ENCODE results near the gene VAV3.
"Not testable (repeated sequence)": the region's sequence is repeated elsewhere in the genome, so short reads cannot be mapped to it uniquely, and the experiment has no call there.

The VAV3 gene

GRCh38 chr1:107965110-107965991 is at the start of gene VAV3:
Gene VAV3 (minus strand): TSS chr1:107965180. CDS start chr1:107964869, 311 bp downstream.
- peak; percentile 17; the same call in 1 of the 2 replicates for TF ChIP-seq CTCF (conservative IDR thresholded peaks at IDR 0.05; ENCODE audit: low read length)
- peak within 1 kb of the TSS; percentile 60 for H3K4me3 ChIP-seq (ENCODE audit: low read length)
- peak; percentile 51 for DNase-seq (ENCODE audit: low read depth)

GRCh38 chr1:108012553-108012952 is 47.6 kb upstream of the VAV3 start:
- DNase-seq (ENCODE audit: low read depth), result no peak
- TF ChIP-seq CTCF (conservative IDR thresholded peaks at IDR 0.05; ENCODE audit: low read length), result no peak
- H3K4me3 ChIP-seq (ENCODE audit: low read length), result no peak overlapping the region

- no peak overlapping the region for H3K4me3 ChIP-seq (ENCODE audit: low read length)
- no peak for DNase-seq (ENCODE audit: low read depth)
- no peak for TF ChIP-seq CTCF (conservative IDR thresholded peaks at IDR 0.05; ENCODE audit: low read length)
Measured at GRCh38 chr1:108011295-108011694, 46.3 kb upstream of the VAV3 start.

- no peak overlapping the region for H3K4me3 ChIP-seq (ENCODE audit: low read length)
- DNase-seq (ENCODE audit: low read depth), result no peak
- TF ChIP-seq CTCF (conservative IDR thresholded peaks at IDR 0.05; ENCODE audit: low read length), result no peak
Measured at GRCh38 chr1:108010581-108010980, 45.6 kb upstream of the VAV3 start.

GRCh38 chr1:108009603-108010195 is 44.7 kb upstream of the VAV3 start:
- H3K4me3 ChIP-seq (ENCODE audit: low read length), result no peak overlapping the region
- peak; percentile 42 for DNase-seq (ENCODE audit: low read depth)
- TF ChIP-seq CTCF (conservative IDR thresholded peaks at IDR 0.05; ENCODE audit: low read length), result no peak

- H3K4me3 ChIP-seq (ENCODE audit: low read length), result no peak overlapping the region
- DNase-seq (ENCODE audit: low read depth), result no peak
- TF ChIP-seq CTCF (conservative IDR thresholded peaks at IDR 0.05; ENCODE audit: low read length), result no peak
Measured at GRCh38 chr1:108007531-108007930, 42.6 kb upstream of the VAV3 start.

GRCh38 chr1:108007070-108007469 is 42.1 kb upstream of the VAV3 start:
- no peak for DNase-seq (ENCODE audit: low read depth)
- no peak overlapping the region for H3K4me3 ChIP-seq (ENCODE audit: low read length)
- no peak for TF ChIP-seq CTCF (conservative IDR thresholded peaks at IDR 0.05; ENCODE audit: low read length)

- H3K4me3 ChIP-seq (ENCODE audit: low read length); DNase-seq (ENCODE audit: low read depth): not testable (repeated sequence)
Measured at GRCh38 chr1:108004919-108005318, 39.9 kb upstream of the VAV3 start.

Data from AG10803 (cell line).